NOMO-1 treated with dmso at 0.1 percent for 144 hours (cell line): ENCODE measurements around the gene POLD1.

Experiments used
- DNase-seq: peaks from one replicate; lab custom pipeline; 2025; ENCODE audit not compliant: unreplicated experiment; lab: John Stamatoyannopoulos, UW

The POLD1 gene

GRCh38 chr19:50461066-50461875 lies 77.1 kb downstream of the POLD1 start:
- DNase-seq = peak; percentile 49

DNA sequence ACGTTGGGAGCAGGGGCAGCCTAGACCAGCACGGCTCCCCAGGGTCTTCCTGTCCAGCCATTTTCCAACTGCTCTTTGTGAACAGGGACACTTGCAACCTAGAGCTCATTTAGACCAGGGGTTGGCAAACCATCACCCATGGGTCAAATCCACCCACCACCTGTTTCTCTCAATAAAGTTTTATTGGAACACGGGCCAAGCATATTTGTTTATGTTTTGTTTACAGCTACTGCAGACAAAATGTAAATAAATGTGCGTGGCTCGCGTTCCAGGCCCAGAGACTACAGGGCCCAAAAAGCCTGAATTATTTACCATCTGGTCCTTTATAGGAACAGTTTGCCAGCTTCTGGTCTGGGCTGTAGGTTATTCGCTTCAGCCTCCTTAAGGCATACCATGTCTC lies 78.8 kb downstream of the POLD1 start:
- DNase-seq = no peak

- no peak for DNase-seq
These were observed 80.2 kb downstream of the POLD1 start for GRCh38 chr19:50464348-50464747.

DNA sequence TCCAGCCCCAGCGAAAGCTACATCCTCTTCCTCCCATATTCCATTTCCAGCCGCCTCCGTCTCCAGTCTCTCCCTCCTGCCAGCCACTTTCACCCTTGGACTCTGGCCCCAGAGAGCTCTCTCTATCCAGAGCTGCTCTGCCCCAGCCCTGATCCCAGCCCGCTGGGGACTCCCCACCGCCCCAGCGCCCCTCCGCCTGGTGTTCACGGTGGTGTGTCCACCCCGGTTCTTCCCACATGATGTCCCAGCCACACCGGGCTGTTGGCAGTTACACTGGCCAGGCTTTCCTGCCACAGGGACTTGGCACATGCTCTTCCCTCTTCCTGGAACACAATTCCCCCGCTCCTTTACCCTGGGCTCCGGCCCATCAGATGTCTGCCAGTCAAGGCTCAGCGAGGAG lies 80.9 kb downstream of the POLD1 start:
- DNase-seq = no peak

DNA sequence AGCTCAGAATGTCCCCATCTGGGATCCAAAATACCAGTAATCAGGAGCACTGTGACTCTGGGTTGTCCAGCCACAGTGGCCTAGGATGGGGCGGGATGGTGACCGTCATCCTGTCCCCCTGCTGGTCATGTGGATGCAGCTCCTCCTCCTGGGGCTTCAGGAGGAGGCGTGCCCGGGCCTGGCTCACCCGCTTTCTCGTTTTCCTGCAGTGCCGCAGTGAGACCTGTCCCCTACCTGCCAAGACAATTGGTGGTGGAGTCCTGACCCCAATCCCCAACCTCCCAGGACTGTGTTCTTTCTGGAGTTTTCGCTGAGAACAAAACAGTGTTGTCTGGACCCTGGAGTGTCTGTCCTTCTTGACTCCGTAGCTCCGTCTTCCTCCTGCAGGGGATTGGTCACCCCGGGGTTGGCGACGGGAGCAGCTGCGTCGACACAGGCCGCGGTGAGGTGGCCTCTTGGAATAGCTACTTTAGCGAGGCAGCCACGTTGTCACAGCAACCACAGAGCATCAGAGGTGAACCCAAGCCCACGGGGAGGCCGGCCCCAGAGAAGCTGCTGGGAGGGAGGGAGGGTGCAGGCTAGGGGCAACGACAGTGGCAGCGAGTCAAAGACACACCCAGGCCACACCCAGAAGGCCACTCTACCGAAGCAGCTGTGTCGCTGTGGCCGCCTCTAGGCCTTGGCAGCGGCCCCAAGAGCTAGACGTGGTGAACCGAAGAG lies 82.0 kb downstream of the POLD1 start:
- no peak for DNase-seq

GRCh38 chr19:50466706-50467039 lies 82.5 kb downstream of the POLD1 start:
- DNase-seq = no peak

DNA sequence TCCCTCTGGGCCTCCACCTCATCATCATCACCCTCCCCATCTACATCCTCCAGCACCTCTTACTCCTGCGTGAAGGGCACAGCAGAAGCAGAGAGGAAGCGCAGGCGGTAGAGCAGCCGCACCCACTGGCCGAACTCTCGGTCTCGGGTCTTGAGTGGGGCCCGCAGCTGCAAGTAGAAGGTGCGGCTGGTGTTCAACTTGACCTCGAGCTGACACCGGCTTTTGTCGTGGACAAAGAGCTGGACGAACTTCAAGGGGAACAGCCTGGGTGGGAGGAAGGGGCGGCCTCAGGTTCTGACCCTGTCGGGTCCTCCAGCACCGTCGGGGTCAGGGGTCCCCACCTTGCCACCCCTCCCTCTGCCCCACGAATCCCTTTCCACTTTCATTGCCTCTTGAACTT lies 83.4 kb downstream of the POLD1 start:
- DNase-seq = no peak
